NCI-H2081 (cell line): ENCODE measurements around the gene PHOX2A.
"Not testable (repeated sequence)": the region's sequence is repeated elsewhere in the genome, so short reads cannot be mapped to it uniquely, and the experiment has no call there.

Source experiments
- DNase-seq, 2 experiments: peaks; one replicate each; lab custom pipeline; 2025; lab: John Stamatoyannopoulos, UW

Gene PHOX2A

DNA sequence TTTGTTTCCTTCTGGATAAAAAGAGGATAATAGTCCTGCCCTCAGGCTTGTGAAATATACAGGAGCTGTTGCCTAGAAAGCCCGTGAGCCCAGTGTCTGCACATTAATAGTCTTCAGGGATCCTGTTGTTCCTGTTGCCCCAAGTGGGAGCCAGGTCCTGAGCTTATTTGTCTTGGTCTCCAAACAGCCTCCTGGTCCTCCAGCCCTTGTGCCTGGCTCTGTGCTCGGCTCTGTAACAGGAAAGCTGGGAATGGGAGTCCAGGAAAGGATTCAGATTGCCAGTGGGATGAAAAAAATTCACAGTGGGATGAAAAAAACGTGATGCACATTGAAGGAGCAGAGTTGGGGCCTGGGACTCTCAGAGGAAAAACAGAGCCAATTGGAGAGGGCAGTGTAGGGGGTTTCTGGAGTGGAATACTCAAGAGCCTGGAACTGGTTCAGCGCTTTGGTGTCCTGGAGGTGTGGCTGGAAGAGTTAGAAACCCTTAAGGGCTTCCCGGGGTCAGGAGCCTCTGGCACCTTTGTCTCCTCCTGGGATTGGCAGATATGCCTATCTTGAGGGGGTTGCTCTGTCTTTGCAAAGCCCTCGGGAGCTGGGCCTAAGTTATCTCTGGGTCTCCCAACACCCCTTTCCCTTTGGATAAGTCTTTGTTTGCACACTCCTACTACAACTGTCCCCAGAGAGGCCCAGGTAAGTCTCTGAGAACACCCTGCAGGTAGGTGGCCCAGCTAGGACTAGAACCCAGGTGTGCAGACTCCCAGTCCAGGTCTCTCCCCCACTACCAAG, 21.7 kb downstream of the PHOX2A start:
- peak in 1 of 2 experiments; percentile 36 for DNase-seq

GRCh38 chr11:72221386-72222075, 22.4 kb downstream of the PHOX2A start:
- DNase-seq, result no peak

DNA sequence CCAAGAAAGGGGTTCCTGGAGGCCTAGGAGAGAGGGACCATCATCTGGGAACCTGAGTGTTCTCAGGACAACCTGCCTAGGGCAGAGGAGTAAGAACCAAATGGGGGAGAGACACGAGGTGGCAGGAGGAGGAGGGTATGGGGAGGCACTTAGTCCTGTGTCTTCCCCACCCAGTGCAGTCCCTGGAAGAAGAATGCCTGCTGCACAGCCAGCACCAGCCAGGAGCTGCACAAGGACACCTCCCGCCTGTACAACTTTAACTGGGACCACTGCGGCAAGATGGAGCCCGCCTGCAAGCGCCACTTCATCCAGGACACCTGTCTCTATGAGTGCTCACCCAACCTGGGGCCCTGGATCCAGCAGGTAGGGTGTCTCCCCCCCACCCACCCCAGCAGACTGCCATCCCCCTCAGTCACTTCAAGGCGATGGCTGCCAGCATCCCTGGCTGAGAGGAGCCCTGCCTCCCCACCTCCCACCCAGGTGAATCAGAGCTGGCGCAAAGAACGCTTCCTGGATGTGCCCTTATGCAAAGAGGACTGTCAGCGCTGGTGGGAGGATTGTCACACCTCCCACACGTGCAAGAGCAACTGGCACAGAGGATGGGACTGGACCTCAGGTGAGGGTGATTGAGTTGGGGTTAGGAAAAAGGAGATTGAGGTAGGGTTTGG, 23.1 kb downstream of the PHOX2A start:
- no peak for DNase-seq

DNA sequence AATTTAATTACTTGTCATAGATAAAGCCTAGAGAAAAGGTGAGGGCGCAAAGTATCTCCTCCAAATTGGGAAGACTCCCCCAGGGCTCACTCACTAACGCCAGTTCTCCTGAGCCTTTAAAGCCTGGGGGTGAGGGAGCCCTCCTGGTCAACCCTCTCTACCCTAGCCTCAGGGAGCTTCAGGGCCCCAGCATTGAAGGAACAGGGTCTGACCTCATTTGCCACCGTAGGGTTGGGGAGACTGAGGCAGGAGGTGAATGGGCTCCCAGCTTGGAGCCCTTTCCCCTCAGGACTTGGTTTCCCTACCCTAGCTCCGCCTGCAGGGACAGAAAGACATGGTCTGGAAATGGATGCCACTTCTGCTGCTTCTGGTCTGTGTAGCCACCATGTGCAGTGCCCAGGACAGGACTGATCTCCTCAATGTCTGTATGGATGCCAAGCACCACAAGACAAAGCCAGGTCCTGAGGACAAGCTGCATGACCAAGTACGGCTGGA, 25.7 kb downstream of the PHOX2A start:
- no peak for DNase-seq

DNA sequence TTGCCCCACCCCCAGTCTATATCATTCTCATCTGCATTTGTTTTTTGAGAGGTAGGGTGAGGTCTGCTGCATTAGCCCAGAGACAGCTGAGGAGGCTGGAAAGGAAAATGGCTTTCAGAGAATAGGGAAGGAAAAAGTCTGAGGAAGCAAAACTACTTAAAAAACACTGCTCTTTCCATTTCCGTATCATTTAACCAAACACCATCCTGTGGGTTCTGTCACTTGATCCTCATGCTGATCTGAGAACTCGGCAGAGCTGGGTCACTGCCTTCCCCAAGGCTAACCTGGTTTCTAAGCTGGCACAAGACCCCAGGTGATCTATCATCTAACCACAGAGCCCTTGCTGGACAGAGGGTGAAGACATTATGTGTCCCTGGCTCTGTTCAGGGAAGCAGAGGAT, 26.1 kb downstream of the PHOX2A start:
- no peak for DNase-seq

DNA sequence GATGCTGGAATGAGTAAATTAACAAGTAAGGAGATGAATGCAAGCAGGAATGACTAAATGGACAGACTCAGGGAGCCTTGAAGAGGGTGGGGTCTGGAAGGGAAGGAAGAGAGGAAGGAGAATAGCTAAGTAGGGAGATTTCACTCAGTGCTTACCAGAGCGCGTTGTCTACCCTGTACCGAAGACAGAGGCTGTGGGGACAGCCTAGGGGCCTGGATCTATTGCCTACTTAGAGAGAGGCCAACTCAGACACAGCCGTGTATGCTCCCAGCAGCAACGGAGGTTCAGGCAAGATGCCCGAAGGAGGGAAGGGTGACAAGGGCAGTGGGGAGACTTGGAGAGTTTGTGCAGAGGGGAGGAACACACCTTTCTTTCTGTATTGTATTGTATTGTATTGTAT, 27.3 kb downstream of the PHOX2A start, which contains the start of gene FOLR2:
TSS of gene FOLR2 (plus strand) at position 157 of the 400 bp plus-strand sequence. CDS start 1,791 bp downstream, outside the sequence.
- no peak for DNase-seq

GRCh38 chr11:72209101-72209500, 34.9 kb downstream of the PHOX2A start:
- DNase-seq, result no peak

DNA sequence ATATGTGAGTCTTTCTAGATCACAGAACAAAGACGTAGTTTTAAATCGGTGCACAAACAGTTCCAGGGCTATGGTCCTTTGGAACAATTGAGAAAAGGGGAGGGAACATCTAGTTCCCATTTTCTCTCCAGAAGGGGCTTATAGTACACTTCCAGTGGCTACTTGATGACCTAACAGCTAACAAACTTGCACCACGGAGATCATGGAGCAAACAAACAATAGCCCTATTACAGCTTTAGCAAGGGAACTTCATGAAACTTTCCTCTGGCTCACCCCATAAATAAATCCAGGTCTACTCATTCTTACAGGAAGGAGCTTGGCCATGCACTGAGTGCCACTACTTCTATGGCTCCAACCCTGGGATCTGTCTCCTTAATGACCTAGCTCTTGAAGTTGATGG, 35.7 kb downstream of the PHOX2A start:
- no peak for DNase-seq

GRCh38 chr11:72206794-72207193, 37.2 kb downstream of the PHOX2A start:
- not testable (repeated sequence) for DNase-seq

GRCh38 chr11:72204886-72205285, 39.1 kb downstream of the PHOX2A start:
- no peak for DNase-seq

- no peak for DNase-seq
Measured at GRCh38 chr11:72203163-72203562, 40.8 kb downstream of the PHOX2A start.

- no peak for DNase-seq
Measured at GRCh38 chr11:72202571-72202970, 41.4 kb downstream of the PHOX2A start.

DNA sequence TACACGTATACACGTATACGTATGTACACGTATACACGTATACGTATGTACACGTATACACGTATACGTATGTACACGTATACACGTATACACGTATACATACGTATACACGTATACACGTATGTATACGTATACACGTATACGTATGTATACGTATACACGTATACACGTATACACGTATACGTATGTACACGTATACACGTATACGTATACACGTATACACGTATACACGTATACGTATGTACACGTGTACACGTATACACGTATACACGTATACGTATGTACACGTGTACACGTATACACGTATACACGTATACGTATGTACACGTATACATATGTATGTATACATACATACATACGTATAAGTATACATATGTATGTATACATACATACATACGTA, 42.5 kb downstream of the PHOX2A start:
- DNase-seq, result not testable (repeated sequence)

GRCh38 chr11:72195518-72196270, 48.3 kb downstream of the PHOX2A start:
- no peak for DNase-seq

- no peak for DNase-seq
Measured at GRCh38 chr11:72191961-72192381, 52.0 kb downstream of the PHOX2A start, which contains the start of gene FOLR1. Gene FOLR1 (plus strand): TSS chr11:72192140. CDS start chr11:72192174, 34 bp downstream.

GRCh38 chr11:72190631-72191071, 53.3 kb downstream of the PHOX2A start:
- no peak for DNase-seq

- DNase-seq, result peak; percentile 53 to 79
Measured at GRCh38 chr11:72189455-72190250, 54.3 kb downstream of the PHOX2A start.
